Loucy (cell line): ENCODE results near the gene FSIP1.

Source experiments
- EZH2phosphoT487 ChIP-seq: fragments of 200-600 bp; IDR thresholded peaks from 2 replicates; pipeline ENCODE4 v1.6.1; 2018; ENCODE audit warnings: antibody characterized with exemption, mild to moderate bottlenecking, moderate library complexity, borderline replicate concordance
- TF ChIP-seq, protein P1 (sequence below): fragments of 200-600 bp; sonication (generic); conservative IDR thresholded peaks from 2 replicates; pipeline ENCODE4 v1.5.1; 2014; ENCODE audit warnings: mild to moderate bottlenecking, antibody characterized with exemption, low read length

DNA sequence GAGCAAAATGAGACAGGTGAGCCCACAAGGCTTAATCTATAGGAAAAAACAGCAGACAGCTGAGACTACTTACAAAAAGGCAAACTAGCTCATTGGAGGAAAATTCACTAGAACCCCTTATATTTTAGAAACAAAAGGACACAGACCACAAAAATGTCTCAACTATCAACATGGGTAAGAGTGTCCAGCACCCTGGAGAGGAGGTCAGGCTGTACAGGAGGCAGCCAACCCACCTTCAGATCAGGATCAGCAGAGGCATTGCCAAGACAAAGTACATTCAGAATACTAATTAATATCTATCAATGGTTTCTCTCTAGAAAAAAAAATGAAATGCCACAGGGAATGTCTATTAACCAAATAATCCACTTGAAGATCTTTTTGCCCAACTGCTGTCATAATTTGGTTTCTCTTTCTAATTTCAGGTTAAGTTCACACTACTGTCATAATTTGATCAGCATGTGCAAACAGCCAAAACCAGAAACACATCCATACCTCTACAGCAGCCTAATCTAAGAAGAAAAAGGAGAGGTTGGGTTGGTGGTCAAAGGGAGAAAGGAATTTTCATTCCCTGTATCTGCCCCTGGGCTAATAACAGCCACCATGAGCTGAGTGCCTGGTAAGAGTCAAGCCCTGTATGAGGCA lies 227.8 kb downstream of the FSIP1 start:
- TF ChIP-seq, protein P1, sequence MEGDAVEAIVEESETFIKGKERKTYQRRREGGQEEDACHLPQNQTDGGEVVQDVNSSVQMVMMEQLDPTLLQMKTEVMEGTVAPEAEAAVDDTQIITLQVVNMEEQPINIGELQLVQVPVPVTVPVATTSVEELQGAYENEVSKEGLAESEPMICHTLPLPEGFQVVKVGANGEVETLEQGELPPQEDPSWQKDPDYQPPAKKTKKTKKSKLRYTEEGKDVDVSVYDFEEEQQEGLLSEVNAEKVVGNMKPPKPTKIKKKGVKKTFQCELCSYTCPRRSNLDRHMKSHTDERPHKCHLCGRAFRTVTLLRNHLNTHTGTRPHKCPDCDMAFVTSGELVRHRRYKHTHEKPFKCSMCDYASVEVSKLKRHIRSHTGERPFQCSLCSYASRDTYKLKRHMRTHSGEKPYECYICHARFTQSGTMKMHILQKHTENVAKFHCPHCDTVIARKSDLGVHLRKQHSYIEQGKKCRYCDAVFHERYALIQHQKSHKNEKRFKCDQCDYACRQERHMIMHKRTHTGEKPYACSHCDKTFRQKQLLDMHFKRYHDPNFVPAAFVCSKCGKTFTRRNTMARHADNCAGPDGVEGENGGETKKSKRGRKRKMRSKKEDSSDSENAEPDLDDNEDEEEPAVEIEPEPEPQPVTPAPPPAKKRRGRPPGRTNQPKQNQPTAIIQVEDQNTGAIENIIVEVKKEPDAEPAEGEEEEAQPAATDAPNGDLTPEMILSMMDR = no peak
- TF ChIP-seq EZH2phosphoT487 = no peak
